BJ (cell line): Measurements from ENCODE around the gene ZNF213. TPM values are rescaled to one million over a fixed set of nuclear protein-coding genes. Genes with fewer than 3 reads are reported as not detected.
A peak's percentile ranks its signal among the peaks of the same experiment; 100 is the strongest.

Source experiments
- CTCF ChIA-PET: fragments of 350-600 bp; formaldehyde crosslinking; extraction: SDS; loops from one replicate; lab custom pipeline; 2021; ENCODE audit warnings: antibody characterized with exemption, inconsistent platforms; lab: Yijun Ruan, JAX
- POLR2A ChIA-PET: fragments of 300-600 bp; sonication (Branson Sonifier 250); formaldehyde crosslinking; extraction: SDS; loops from one replicate; lab custom pipeline; 2021; ENCODE audit warnings: antibody characterized with exemption; lab: Charles Lee
- DNase-seq: peaks from one replicate; pipeline ENCODE4 v3.0.0-alpha.2; 2011; ENCODE audit warnings: low read depth
- H3K27me3 ChIP-seq: 2 replicates; pipeline ENCODE4 v1.6.0; 2011; ENCODE audit warnings: low read length; ENCODE audit not compliant: control insufficient read depth, insufficient read depth
- H3K36me3 ChIP-seq: 2 replicates; pipeline ENCODE4 v1.5.1; 2011; ENCODE audit warnings: low read length; ENCODE audit not compliant: control insufficient read depth, insufficient read depth
- H3K4me3 ChIP-seq: 2 replicates; pipeline ENCODE4 v1.5.1; 2011; ENCODE audit warnings: low read depth, mild to moderate bottlenecking, control low read depth, low read length
- CTCF ChIP-seq: IDR thresholded peaks from 2 replicates; pipeline ENCODE4 v1.5.1; 2011; ENCODE audit warnings: low read depth, mild to moderate bottlenecking, control low read depth, inconsistent platforms, low read length, moderate library complexity; ENCODE audit not compliant: insufficient read depth
- polyA plus RNA-seq: library from polyadenylated mRNA; depleted of rRNA; stranded (reverse); fragments of >200 nt; gene quantifications from 2 replicates; pipeline ENCODE4 v1.2.3, GENCODE V29; 2011

ZNF213 gene
- polyA plus RNA-seq, 1 experiment = 0.77 TPM

- Histone ChIP-seq H3K27me3 (no peaks in the 10 kb centered on the region), H3K36me3 (no peaks in the 10 kb centered on the region), H3K4me3 (peak overlapping the region; percentile 55)
- CTCF ChIA-PET = interaction anchor here (0.8 to 3.5 kb wide), 13 partner anchors 8 to 351 kb away, joined by 3 to 15 read pairs (median 4); partner anchors contain the start of gene ZNF213
- no peak for DNase-seq
- peak; percentile 64 for TF ChIP-seq CTCF
- POLR2A ChIA-PET = interaction anchor here (1.1 kb wide), 1 partner anchor 15 kb away, joined by 3 read pairs; the partner anchor contains the start of gene ZNF213
Measured at GRCh38 chr16:3149630-3150345, 15.0 kb downstream of the ZNF213 start.

GRCh38 chr16:3150346-3151218 is 15.8 kb downstream of the ZNF213 start:
- Histone ChIP-seq H3K4me3 (peak overlapping the region; percentile 55), H3K27me3 (no peaks in the 10 kb centered on the region), H3K36me3 (no peaks in the 10 kb centered on the region)
- ChIA-PET POLR2A (interaction anchor here (1.1 kb wide), 1 partner anchor 16 kb away, joined by 3 read pairs; the partner anchor contains the start of gene ZNF213), CTCF (interaction anchor here (0.6 to 3.5 kb wide), 11 partner anchors 8 to 350 kb away, joined by 3 to 15 read pairs (median 5); partner anchors contain the start of gene ZNF213)
- DNase-seq = peak; percentile 80
- no peak for TF ChIP-seq CTCF

GRCh38 chr16:3152027-3152276 is 17.1 kb downstream of the ZNF213 start:
- Histone ChIP-seq H3K4me3 (peak overlapping the region; percentile 49), H3K27me3 (no peaks in the 10 kb centered on the region), H3K36me3 (no peaks in the 10 kb centered on the region)
- ChIA-PET POLR2A (no interaction called here), CTCF (interaction anchor here (0.9 to 3.5 kb wide), 12 partner anchors 13 to 121 kb away, joined by 3 to 15 read pairs (median 3); partner anchors contain the start of genes OR1F1 and ZNF213)
- DNase-seq = no peak
- no peak for TF ChIP-seq CTCF

GRCh38 chr16:3152277-3152990 is 17.6 kb downstream of the ZNF213 start:
- ChIA-PET CTCF (interaction anchor here (0.9 to 3.5 kb wide), 12 partner anchors 13 to 122 kb away, joined by 3 to 15 read pairs (median 3); partner anchors contain the start of genes OR1F1 and ZNF213), POLR2A (interaction anchor here (0.8 kb wide), 1 partner anchor 18 kb away, joined by 6 read pairs; the partner anchor contains the start of gene ZNF213)
- TF ChIP-seq CTCF = peak; percentile 52

More at GRCh38 chr16:3152277-3152990, 17.6 kb downstream of the ZNF213 start:
- H3K27me3 ChIP-seq = no peaks in the 10 kb centered on the region
- peak; percentile 49 for DNase-seq
- H3K4me3 ChIP-seq = peak overlapping the region; percentile 49
- H3K36me3 ChIP-seq = no peaks in the 10 kb centered on the region
